Esophagus muscularis mucosa (tissue), 4 donors: ENCODE results near the gene UBASH3B. TPM values are rescaled to one million over a fixed set of nuclear protein-coding genes. Genes with fewer than 3 reads are reported as not detected.

Source experiments
- DNase-seq: peaks from one replicate; pipeline ENCODE4 v3.0.0-alpha.2; 2017; ENCODE audit errors: extremely low spot score
- H3K27ac ChIP-seq, 4 donors: fragments of 200-600 bp; sonication (generic); replicated peaks in 1 of 4; 1 replicate in 3 of 4; 2 replicates in 1 of 4; pipeline ENCODE4 v1.5.1; 2016 to 2019; ENCODE audit warnings: mild to moderate bottlenecking in 1 of 4
- H3K27me3 ChIP-seq, 4 donors: fragments of 200-600 bp; sonication (generic); one replicate each; pipeline versions ENCODE4 v1.5.1 to v1.6.0; 2016 to 2019
- H3K36me3 ChIP-seq, 4 donors: fragments of 200-600 bp; sonication (generic); one replicate each; pipeline ENCODE4 v1.5.1; 2016 to 2019
- H3K4me1 ChIP-seq, 4 donors: fragments of 200-600 bp; sonication (generic); one replicate each; pipeline ENCODE4 v1.5.1; 2016 to 2019
- H3K4me3 ChIP-seq, 4 donors: fragments of 200-600 bp; sonication (generic); 1 replicate in 2 of 4; 2 replicates in 2 of 4; pipeline ENCODE4 v1.5.1; 2016 to 2019; ENCODE audit warnings: mild to moderate bottlenecking in 4 of 4, moderate library complexity in 1 of 4
- H3K9me3 ChIP-seq, 4 donors: fragments of 200-600 bp; sonication (generic); 1 replicate in 3 of 4; 2 replicates in 1 of 4; pipeline ENCODE4 v1.5.1; 2016 to 2019
- EP300 ChIP-seq: sonication (generic); formaldehyde crosslinking; IDR thresholded peaks from one replicate; pipeline ENCODE4 v1.6.1; 2017; ENCODE audit warnings: antibody characterized with exemption
- POLR2A ChIP-seq: fragments of 450-650 bp; IDR thresholded peaks from one replicate; pipeline ENCODE4 v1.6.1; 2017; ENCODE audit warnings: antibody characterized with exemption, moderate library complexity, mild to moderate bottlenecking, low read depth
- POLR2AphosphoS5 ChIP-seq, 2 donors: sonication (generic); formaldehyde crosslinking; IDR thresholded peaks; one replicate each; pipeline ENCODE4 v1.6.1; 2017; ENCODE audit warnings: antibody characterized with exemption in 2 of 2
- WGBS: methylation state at CpG from one replicate; pipeline ENCODE4 v1.1.5; 2018; 5-methylcytosine and 5-hydroxymethylcytosine counted together
- intact Hi-C: fragments of 100-400 bp; cut with DNase I; formaldehyde crosslinking; loops from one replicate; pipeline ENCODE4 v1.15.1; 2023
- total RNA-seq, 4 donors: library from RNA; depleted of rRNA; stranded (reverse); fragments of >200 nt; gene quantifications; one replicate each; pipeline versions ENCODE4 v1.1.0 to v1.2.1, GENCODE V29; 2016
- TF ChIP-seq, protein P1 (sequence below), 3 experiments: fragments of 200-600 bp in 2 of 3; fragments of 450-650 bp in 1 of 3; sonication (generic) in 2 of 3; IDR thresholded peaks; one replicate each; pipeline ENCODE4 v1.5.1; 2017 to 2019; ENCODE audit warnings: antibody characterized with exemption in 3 of 3, mild to moderate bottlenecking in 2 of 3, moderate library complexity in 1 of 3

The UBASH3B gene
- total RNA-seq, 4 donors from 2014 or later: 0.42 to 6.8 (median 1.7) TPM

DNA sequence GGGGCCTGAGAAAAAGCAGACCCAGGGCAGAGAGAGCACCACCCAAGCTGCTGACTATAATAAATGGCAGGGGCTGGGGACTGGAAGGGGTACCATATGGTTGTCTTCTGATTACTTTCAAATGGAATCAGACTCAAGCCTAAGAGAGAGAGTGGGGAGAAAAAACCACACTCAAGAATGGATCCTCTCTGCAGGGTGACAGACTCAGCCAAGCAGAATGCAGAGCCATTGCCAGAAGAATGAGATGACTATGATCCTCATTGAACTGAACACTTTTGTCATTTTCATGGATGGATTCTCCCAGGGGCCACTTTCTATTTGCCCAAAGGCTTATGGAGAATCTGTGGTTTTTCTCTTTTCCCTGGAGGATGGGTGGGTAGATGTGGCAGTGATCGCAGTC is 8.7 kb downstream of the UBASH3B start:
- 100% methylated on average over 1 of the region's 1 CpG for WGBS
- intact Hi-C loops: no loop called here
- peaks cover 0 to 6% (median 0%) of the 10 kb centered on the region in 4 donors for H3K9me3 ChIP-seq
- TF ChIP-seq EP300 (no peak), POLR2A (no peak), POLR2AphosphoS5 (IDR thresholded peaks at IDR 0.05) (no peak)
- TF ChIP-seq, protein P1, sequence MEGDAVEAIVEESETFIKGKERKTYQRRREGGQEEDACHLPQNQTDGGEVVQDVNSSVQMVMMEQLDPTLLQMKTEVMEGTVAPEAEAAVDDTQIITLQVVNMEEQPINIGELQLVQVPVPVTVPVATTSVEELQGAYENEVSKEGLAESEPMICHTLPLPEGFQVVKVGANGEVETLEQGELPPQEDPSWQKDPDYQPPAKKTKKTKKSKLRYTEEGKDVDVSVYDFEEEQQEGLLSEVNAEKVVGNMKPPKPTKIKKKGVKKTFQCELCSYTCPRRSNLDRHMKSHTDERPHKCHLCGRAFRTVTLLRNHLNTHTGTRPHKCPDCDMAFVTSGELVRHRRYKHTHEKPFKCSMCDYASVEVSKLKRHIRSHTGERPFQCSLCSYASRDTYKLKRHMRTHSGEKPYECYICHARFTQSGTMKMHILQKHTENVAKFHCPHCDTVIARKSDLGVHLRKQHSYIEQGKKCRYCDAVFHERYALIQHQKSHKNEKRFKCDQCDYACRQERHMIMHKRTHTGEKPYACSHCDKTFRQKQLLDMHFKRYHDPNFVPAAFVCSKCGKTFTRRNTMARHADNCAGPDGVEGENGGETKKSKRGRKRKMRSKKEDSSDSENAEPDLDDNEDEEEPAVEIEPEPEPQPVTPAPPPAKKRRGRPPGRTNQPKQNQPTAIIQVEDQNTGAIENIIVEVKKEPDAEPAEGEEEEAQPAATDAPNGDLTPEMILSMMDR (IDR thresholded peaks at IDR 0.05): no peak
- H3K36me3 ChIP-seq: no peaks in the 10 kb centered on the region
- DNase-seq: no peak
- no peaks in the 10 kb centered on the region for H3K27me3 ChIP-seq
- no peak overlapping the region for H3K4me3 ChIP-seq
- H3K27ac ChIP-seq: no peak overlapping the region
- H3K4me1 ChIP-seq: no peaks in the 10 kb centered on the region

- no peak for DNase-seq
- 70% methylated on average over 10 of the region's 10 CpGs for WGBS
- peaks cover 0 to 8% (median 0%) of the 10 kb centered on the region in 4 donors for H3K9me3 ChIP-seq
- intact Hi-C loops: no loop called here
- no peak overlapping the region for H3K27ac ChIP-seq
- TF ChIP-seq EP300: no peak
- TF ChIP-seq, protein P1 (IDR thresholded peaks at IDR 0.05): no peak
- no peak for TF ChIP-seq POLR2AphosphoS5 (IDR thresholded peaks at IDR 0.05)
- no peak for TF ChIP-seq POLR2A
- no peak overlapping the region for H3K4me3 ChIP-seq
- no peaks in the 10 kb centered on the region for H3K36me3 ChIP-seq
- H3K27me3 ChIP-seq: no peaks in the 10 kb centered on the region
- no peaks in the 10 kb centered on the region for H3K4me1 ChIP-seq
Measured at GRCh38 chr11:122665861-122666260, 10.3 kb downstream of the UBASH3B start.

DNA sequence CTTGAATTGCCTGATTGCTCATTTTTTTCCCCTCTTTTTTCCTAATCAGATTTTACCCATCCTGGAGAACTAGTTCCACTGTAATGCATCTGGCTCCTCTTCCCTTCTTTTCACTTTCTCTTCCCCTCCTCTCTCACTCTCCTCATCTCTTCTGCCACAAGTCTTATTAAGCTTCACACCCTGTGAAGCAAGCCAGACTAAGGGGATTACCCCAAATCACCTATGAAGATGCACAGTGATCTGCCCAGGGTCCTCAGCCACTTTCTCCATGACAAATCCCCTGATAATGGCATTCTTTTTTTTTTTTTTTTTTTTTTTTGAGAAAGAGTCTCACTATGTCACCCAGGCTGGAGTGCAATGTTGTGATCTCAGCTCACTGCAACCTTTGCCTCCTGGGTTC is 11.2 kb downstream of the UBASH3B start:
- Histone ChIP-seq H3K27ac (no peak overlapping the region), H3K4me3 (no peak overlapping the region), H3K9me3 (peaks cover 0 to 8% (median 0%) of the 10 kb centered on the region in 4 donors), H3K27me3 (no peaks in the 10 kb centered on the region), H3K36me3 (no peaks in the 10 kb centered on the region), H3K4me1 (no peaks in the 10 kb centered on the region)
- DNase-seq: no peak
- no peak for TF ChIP-seq POLR2AphosphoS5 (IDR thresholded peaks at IDR 0.05)
- no peak for TF ChIP-seq EP300
- TF ChIP-seq, protein P1 (IDR thresholded peaks at IDR 0.05): no peak
- no peak for TF ChIP-seq POLR2A
- intact Hi-C loops: no loop called here

GRCh38 chr11:122668562-122669090 is 13.1 kb downstream of the UBASH3B start:
- Histone ChIP-seq H3K36me3 (no peaks in the 10 kb centered on the region), H3K27ac (no peak overlapping the region), H3K9me3 (peaks cover 0 to 8% (median 0%) of the 10 kb centered on the region in 4 donors), H3K27me3 (no peaks in the 10 kb centered on the region), H3K4me1 (no peaks in the 10 kb centered on the region), H3K4me3 (no peak overlapping the region)
- 71% methylated on average over 6 of the region's 6 CpGs for WGBS
- no peak for DNase-seq
- TF ChIP-seq POLR2AphosphoS5 (IDR thresholded peaks at IDR 0.05): no peak
- no peak for TF ChIP-seq EP300
- no peak for TF ChIP-seq POLR2A
- TF ChIP-seq, protein P1 (IDR thresholded peaks at IDR 0.05): no peak
- intact Hi-C loops: no loop called here

- intact Hi-C loops: no loop called here
Measured at GRCh38 chr11:122670131-122670530, 14.6 kb downstream of the UBASH3B start.

More at GRCh38 chr11:122670131-122670530, 14.6 kb downstream of the UBASH3B start:
- H3K27ac ChIP-seq: no peak overlapping the region
- H3K9me3 ChIP-seq: peaks cover 0 to 8% (median 0%) of the 10 kb centered on the region in 4 donors
- no peaks in the 10 kb centered on the region for H3K27me3 ChIP-seq
- 90% methylated on average over 1 of the region's 1 CpG for WGBS
- no peak overlapping the region for H3K4me3 ChIP-seq
- H3K4me1 ChIP-seq: no peaks in the 10 kb centered on the region
- DNase-seq: no peak
- TF ChIP-seq, protein P1 (IDR thresholded peaks at IDR 0.05): no peak
- TF ChIP-seq POLR2AphosphoS5 (IDR thresholded peaks at IDR 0.05) (no peak), POLR2A (no peak), EP300 (no peak)
- no peaks in the 10 kb centered on the region for H3K36me3 ChIP-seq
